Measurements from ENCODE around the gene ZBTB7A.

The ZBTB7A gene

DNA sequence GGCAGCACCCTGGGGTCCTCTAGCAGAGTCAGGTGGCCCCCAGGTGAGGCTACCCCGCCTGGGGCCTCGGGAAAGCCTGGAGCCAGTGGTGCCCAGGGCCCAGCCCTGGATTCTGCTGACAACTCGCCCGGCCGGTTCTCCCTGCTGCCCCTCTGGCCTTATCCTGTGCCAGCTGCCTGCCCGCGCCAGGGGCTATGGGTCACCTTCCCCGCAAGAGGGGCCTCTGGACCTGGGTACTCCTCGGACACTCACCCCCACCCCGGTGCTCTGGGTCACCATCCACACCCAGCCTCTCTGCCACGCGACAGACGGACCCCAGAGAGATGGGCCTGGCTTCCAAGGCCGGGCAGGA, 24.0 kb downstream of the ZBTB7A start:
- no peak overlapping the region for H3K4me3 ChIP-seq (replicated peaks in 1 of 2; ENCODE audit: low read depth in 2 of 2, low read length in 2 of 2)

DNA sequence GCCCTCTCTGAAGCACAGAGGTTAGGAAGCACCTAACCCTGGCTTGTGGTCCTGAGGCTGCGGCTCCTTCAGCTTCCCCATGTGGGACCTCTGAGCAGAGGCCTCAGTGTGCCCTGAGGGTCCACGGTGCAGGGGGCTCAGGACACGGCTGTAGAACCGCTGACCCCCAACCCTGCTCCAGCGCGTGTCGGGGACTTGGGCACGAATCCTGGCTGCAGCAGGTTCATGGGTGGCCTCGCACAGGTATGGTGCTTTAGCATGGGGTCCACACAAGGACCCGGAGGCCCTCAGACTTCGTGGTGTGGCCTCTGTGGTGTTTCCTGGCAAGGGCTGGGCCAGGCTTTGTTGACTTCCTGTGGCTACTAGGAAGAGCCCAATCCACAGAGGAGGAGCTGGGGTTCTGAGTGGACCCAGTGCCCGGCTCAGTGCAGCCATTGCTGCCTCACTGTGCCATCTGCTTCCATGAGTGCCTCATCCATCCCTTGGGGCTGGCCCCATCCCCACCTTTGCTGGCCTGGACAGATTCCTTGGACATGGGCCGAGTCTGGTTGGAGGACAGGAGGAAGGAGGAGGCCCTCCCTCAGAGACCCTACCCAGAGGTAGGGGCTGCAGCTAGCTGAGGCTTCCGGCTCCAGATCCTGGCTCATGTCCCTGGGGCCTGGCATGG, 24.5 kb downstream of the ZBTB7A start:
- no peak for DNase-seq (ENCODE audit: low read depth in 2 of 2)
- TF ChIP-seq, protein P1, sequence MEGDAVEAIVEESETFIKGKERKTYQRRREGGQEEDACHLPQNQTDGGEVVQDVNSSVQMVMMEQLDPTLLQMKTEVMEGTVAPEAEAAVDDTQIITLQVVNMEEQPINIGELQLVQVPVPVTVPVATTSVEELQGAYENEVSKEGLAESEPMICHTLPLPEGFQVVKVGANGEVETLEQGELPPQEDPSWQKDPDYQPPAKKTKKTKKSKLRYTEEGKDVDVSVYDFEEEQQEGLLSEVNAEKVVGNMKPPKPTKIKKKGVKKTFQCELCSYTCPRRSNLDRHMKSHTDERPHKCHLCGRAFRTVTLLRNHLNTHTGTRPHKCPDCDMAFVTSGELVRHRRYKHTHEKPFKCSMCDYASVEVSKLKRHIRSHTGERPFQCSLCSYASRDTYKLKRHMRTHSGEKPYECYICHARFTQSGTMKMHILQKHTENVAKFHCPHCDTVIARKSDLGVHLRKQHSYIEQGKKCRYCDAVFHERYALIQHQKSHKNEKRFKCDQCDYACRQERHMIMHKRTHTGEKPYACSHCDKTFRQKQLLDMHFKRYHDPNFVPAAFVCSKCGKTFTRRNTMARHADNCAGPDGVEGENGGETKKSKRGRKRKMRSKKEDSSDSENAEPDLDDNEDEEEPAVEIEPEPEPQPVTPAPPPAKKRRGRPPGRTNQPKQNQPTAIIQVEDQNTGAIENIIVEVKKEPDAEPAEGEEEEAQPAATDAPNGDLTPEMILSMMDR (IDR thresholded peaks at IDR 0.05; ENCODE audit: low read depth, low read length): no peak

More for the DNA sequence above, 24.0 kb downstream of the ZBTB7A start:
- TF ChIP-seq, protein P1 (IDR thresholded peaks at IDR 0.05; ENCODE audit: low read depth, low read length): no peak
- DNase-seq (ENCODE audit: low read depth in 2 of 2): no peak

GRCh38 chr19:4038661-4039423, 27.9 kb downstream of the ZBTB7A start:
- DNase-seq (ENCODE audit: low read depth in 2 of 2): no peak
- TF ChIP-seq, protein P1 (IDR thresholded peaks at IDR 0.05; ENCODE audit: low read depth, low read length): no peak
- H3K4me3 ChIP-seq (replicated peaks in 1 of 2; ENCODE audit: low read depth in 2 of 2, low read length in 2 of 2): no peak overlapping the region

More for the DNA sequence above, 24.5 kb downstream of the ZBTB7A start:
- no peak overlapping the region for H3K4me3 ChIP-seq (replicated peaks in 1 of 2; ENCODE audit: low read depth in 2 of 2, low read length in 2 of 2)

DNA sequence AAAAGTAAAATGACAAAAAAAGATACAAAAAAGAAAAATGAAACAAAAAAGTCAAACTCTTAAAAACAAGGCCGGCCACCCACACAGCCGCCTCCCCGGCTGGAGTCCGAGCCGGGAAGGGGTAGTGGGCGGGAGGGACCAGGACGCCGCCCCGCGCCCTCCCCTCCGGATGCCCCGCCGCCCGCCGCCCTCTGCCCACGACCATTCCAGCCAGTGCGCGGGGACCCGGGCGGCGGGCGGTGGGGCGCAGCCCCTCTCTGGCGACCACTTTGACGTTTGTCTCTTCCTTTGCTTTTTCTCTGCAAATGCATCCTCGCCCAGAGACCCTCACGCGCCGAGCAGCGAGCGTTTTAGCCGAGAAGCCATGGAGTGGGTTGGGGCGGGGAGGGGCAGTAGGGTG, 28.6 kb downstream of the ZBTB7A start:
- no peak for DNase-seq (ENCODE audit: low read depth in 2 of 2)
- no peak overlapping the region for H3K4me3 ChIP-seq (replicated peaks in 1 of 2; ENCODE audit: low read depth in 2 of 2, low read length in 2 of 2)
- TF ChIP-seq, protein P1 (IDR thresholded peaks at IDR 0.05; ENCODE audit: low read depth, low read length): no peak

DNA sequence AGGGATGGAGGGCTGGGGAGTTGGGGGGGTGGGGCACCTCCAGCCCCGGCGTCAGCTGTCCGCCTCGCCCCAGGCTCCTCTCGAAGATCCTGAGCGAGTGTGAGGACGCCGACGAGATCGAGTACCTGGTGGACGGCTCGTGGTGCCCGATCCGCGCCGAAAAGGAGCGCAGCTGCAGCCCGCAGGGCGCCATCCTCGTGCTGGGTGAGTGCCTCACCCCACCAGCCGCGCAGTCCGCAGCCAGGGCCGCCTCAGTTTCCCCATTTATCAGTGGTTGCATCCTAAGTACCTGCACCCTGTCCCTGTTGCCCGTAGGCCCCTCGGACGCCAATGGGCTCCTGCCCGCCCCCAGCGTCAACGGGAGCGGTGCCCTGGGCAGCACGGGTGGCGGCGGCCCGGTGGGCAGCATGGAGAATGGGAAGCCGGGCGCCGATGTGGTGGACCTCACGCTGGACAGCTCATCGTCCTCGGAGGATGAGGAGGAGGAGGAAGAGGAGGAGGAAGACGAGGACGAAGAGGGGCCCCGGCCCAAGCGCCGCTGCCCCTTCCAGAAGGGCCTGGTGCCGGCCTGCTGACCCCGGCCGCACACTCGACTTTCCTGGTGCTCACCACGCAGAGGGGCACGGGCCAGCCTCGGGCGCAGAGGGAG, 29.3 kb downstream of the ZBTB7A start:
- no peak for DNase-seq (ENCODE audit: low read depth in 2 of 2)
- TF ChIP-seq, protein P1 (IDR thresholded peaks at IDR 0.05; ENCODE audit: low read depth, low read length): no peak
- H3K4me3 ChIP-seq (replicated peaks in 1 of 2; ENCODE audit: low read depth in 2 of 2, low read length in 2 of 2): no peak overlapping the region

DNA sequence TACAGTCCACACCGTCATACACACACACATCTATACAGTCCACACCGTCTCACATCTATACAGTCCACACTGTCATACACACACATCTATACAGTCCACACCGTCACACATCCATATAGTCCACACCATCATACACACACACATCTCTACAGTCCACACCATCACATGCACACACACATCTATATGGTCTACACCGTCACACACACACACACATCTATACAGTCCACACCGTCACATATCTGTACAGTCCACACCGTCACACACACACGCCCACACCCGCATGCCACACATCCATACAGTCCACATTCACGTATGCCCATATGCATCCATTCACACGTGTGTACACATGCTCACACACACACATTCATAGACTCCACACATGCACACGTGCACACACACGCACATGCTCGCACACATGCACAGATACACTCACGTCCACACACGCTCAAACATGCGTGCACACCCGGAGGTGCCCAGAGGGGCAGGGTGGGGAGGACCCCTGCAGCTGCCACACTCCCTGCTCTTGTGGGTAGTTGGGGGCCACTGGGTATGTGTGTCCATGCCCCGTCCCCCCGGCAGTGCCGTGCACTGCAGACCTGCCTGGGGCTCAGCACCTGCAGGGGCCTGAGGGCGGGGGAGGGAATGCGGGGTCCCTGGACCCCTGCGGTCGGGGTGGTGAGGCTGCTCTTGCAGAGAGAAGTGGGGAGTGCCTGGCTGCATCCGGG, 30.0 kb downstream of the ZBTB7A start:
- TF ChIP-seq, protein P1 (IDR thresholded peaks at IDR 0.05; ENCODE audit: low read depth, low read length): no peak
- DNase-seq (ENCODE audit: low read depth in 2 of 2): no peak
- H3K4me3 ChIP-seq (replicated peaks in 1 of 2; ENCODE audit: low read depth in 2 of 2, low read length in 2 of 2): no peak overlapping the region

All from cardiac fibroblast (primary cell).